Endothelial cell of hepatic sinusoid (primary cell): Measurements from ENCODE around the gene TOP2A.

Experiments
- in situ Hi-C: cut with HindIII; loops from 2 replicates; pipeline ENCODE4 v1.10.0; 2017; ENCODE audit warnings: low sequenced_read_pairs

Gene TOP2A

GRCh38 chr17:40417609-40418427 is at the start of gene TOP2A:
Gene TOP2A, minus strand, starts transcription at chr17:40417896. Its CDS starts 105 bp downstream, at chr17:40417791.
- in situ Hi-C loops = loop anchor here (5.0 kb wide), 1 partner anchor 116 kb away; no protein-coding TSS in a partner anchor

- in situ Hi-C loops = no loop called here
Observed at GRCh38 chr17:40467281-40467867, 49.7 kb upstream of the TOP2A start.

GRCh38 chr17:40466298-40466971 is 48.7 kb upstream of the TOP2A start:
- in situ Hi-C loops = no loop called here

- in situ Hi-C loops = no loop called here
Observed at GRCh38 chr17:40464392-40464855, 46.7 kb upstream of the TOP2A start.

GRCh38 chr17:40463122-40463550 is 45.4 kb upstream of the TOP2A start:
- in situ Hi-C loops = no loop called here

- in situ Hi-C loops = no loop called here
Observed at GRCh38 chr17:40462343-40463121, 44.8 kb upstream of the TOP2A start.

GRCh38 chr17:40461732-40462342 is 44.1 kb upstream of the TOP2A start:
- in situ Hi-C loops = no loop called here

- in situ Hi-C loops = no loop called here
Observed at GRCh38 chr17:40460968-40461731, 43.5 kb upstream of the TOP2A start.

GRCh38 chr17:40460604-40460967 is 42.9 kb upstream of the TOP2A start:
- in situ Hi-C loops = no loop called here

- in situ Hi-C loops = no loop called here
Observed at GRCh38 chr17:40459636-40460603, 42.2 kb upstream of the TOP2A start.

- in situ Hi-C loops = no loop called here
Observed at GRCh38 chr17:40458851-40459482, 41.3 kb upstream of the TOP2A start.

GRCh38 chr17:40457964-40458791 is 40.5 kb upstream of the TOP2A start:
- in situ Hi-C loops = no loop called here

GRCh38 chr17:40457369-40457768 is 39.7 kb upstream of the TOP2A start:
- in situ Hi-C loops = no loop called here

GRCh38 chr17:40456396-40456951 is 38.8 kb upstream of the TOP2A start:
- in situ Hi-C loops = no loop called here

GRCh38 chr17:40454613-40454995 is 36.9 kb upstream of the TOP2A start:
- in situ Hi-C loops = no loop called here

- in situ Hi-C loops = no loop called here
Observed at GRCh38 chr17:40453881-40454612, 36.4 kb upstream of the TOP2A start.
